Upper lobe of left lung (tissue), 6 donors: ENCODE data around the gene BMPR1B. TPM values are rescaled to one million over a fixed set of nuclear protein-coding genes. Genes with fewer than 3 reads are reported as not detected.

Experiments
- ATAC-seq, 2 donors: fragments of 200-7000 bp; cut with Tn5 transposase; one replicate each; pipeline ENCODE4 v1.9.1; 2022; ENCODE audit warnings: mild to moderate bottlenecking in 2 of 2, moderate library complexity in 2 of 2; ENCODE audit not compliant: low FRiP score in 2 of 2
- DNase-seq, 2 donors: peaks; one replicate each; pipeline ENCODE4 v3.0.0-alpha.2; 2019 to 2020
- H3K27ac ChIP-seq, 4 donors: fragments of 200-600 bp; sonication (generic); one replicate each; pipeline ENCODE4 v1.5.1; 2016 to 2019
- H3K27me3 ChIP-seq, 4 donors: fragments of 200-600 bp; sonication (generic); one replicate each; pipeline ENCODE4 v1.5.1; 2017 to 2019
- H3K36me3 ChIP-seq, 4 donors: fragments of 200-600 bp; sonication (generic); one replicate each; pipeline ENCODE4 v1.5.1; 2016 to 2019
- H3K4me1 ChIP-seq, 4 donors: fragments of 200-600 bp; sonication (generic); one replicate each; pipeline ENCODE4 v1.5.1; 2018 to 2019
- H3K4me3 ChIP-seq, 4 donors: fragments of 200-600 bp; sonication (generic); one replicate each; pipeline ENCODE4 v1.5.1; 2017 to 2019; ENCODE audit warnings: mild to moderate bottlenecking in 2 of 4, moderate library complexity in 1 of 4
- H3K9me3 ChIP-seq, 4 donors: fragments of 200-600 bp; sonication (generic); one replicate each; pipeline ENCODE4 v1.5.1; 2018 to 2019
- CTCF ChIP-seq, 6 experiments: fragments of 450-650 bp in 4 of 6; fragments of 200-600 bp in 2 of 6; sonication (generic) in 2 of 6; IDR thresholded peaks; one replicate each; pipeline ENCODE4 v1.5.1; 2016 to 2019; ENCODE audit warnings: antibody characterized with exemption in 6 of 6
- EP300 ChIP-seq, 4 donors: sonication (generic); formaldehyde crosslinking; IDR thresholded peaks; one replicate each; pipeline ENCODE4 v1.5.1; 2017; ENCODE audit warnings: antibody characterized with exemption in 4 of 4, control low read depth in 2 of 4
- POLR2A ChIP-seq, 4 donors: fragments of 450-650 bp; IDR thresholded peaks; one replicate each; pipeline ENCODE4 v1.5.1; 2016 to 2017; ENCODE audit warnings: antibody characterized with exemption in 4 of 4, mild to moderate bottlenecking in 2 of 4
- POLR2AphosphoS5 ChIP-seq, 2 donors: sonication (generic); formaldehyde crosslinking; IDR thresholded peaks; one replicate each; pipeline ENCODE4 v1.5.1; 2017; ENCODE audit warnings: antibody characterized with exemption in 2 of 2
- WGBS, 2 donors: methylation state at CpG; one replicate each; pipeline ENCODE4 v1.1.5; 2017 to 2018; 5-methylcytosine and 5-hydroxymethylcytosine counted together
- total RNA-seq, 6 donors: library from RNA; depleted of rRNA in 4 of 6; stranded (reverse); fragments of >200 nt in 4 of 6; gene quantifications; one replicate each; pipeline versions ENCODE4 v1.1.0 to v1.2.1, GENCODE V29; 2016 to 2021
- donor health status: DM: no; HTN: no; CAD: no; lungs with moderate emphysema.
- donor health status: DM: no; HTN: yes; CAD: no; lungs with severe emphysema.

The BMPR1B gene
- total RNA-seq, 6 donors from 2014 or later: 0.78 to 7.7 (median 3.5) TPM

- no peak overlapping the region for H3K27ac ChIP-seq
- H3K9me3 ChIP-seq: no peaks in the 10 kb centered on the region
- no peak for TF ChIP-seq POLR2A (IDR thresholded peaks at IDR 0.05)
- TF ChIP-seq CTCF (IDR thresholded peaks at IDR 0.05): no peak
- no peak for TF ChIP-seq EP300 (IDR thresholded peaks at IDR 0.05)
- TF ChIP-seq POLR2AphosphoS5 (IDR thresholded peaks at IDR 0.05): no peak
- no peak overlapping the region for H3K4me3 ChIP-seq
- DNase-seq: no peak
- H3K27me3 ChIP-seq: peaks cover 0 to 7% (median 2%) of the 10 kb centered on the region in 4 donors
- ATAC-seq: no peak
- 63 to 68% methylated on average over 3 of the region's 3 CpGs for WGBS, 2 donors
- no peaks in the 10 kb centered on the region for H3K36me3 ChIP-seq
- H3K4me1 ChIP-seq: peaks cover 0 to 8% (median 3%) of the 10 kb centered on the region in 4 donors
Measured at GRCh38 chr4:94763500-94763899, 5.7 kb downstream of the BMPR1B start.

- Histone ChIP-seq H3K4me1 (peaks cover 0 to 3% (median 0%) of the 10 kb centered on the region in 4 donors), H3K27ac (no peak overlapping the region), H3K36me3 (no peaks in the 10 kb centered on the region), H3K9me3 (no peaks in the 10 kb centered on the region), H3K27me3 (peaks cover 0 to 2% (median 0%) of the 10 kb centered on the region in 4 donors), H3K4me3 (no peak overlapping the region)
- ATAC-seq: no peak
- whole genome bisulfite sequencing, 2 donors: 65% methylated on average over 2 of the region's 2 CpGs
- TF ChIP-seq EP300 (IDR thresholded peaks at IDR 0.05) (no peak), CTCF (IDR thresholded peaks at IDR 0.05) (no peak), POLR2A (IDR thresholded peaks at IDR 0.05) (no peak), POLR2AphosphoS5 (IDR thresholded peaks at IDR 0.05) (no peak)
- no peak for DNase-seq
Measured at GRCh38 chr4:94764069-94764468, 6.3 kb downstream of the BMPR1B start.

GRCh38 chr4:94765174-94765573, 7.4 kb downstream of the BMPR1B start:
- no peaks in the 10 kb centered on the region for H3K4me1 ChIP-seq
- no peaks in the 10 kb centered on the region for H3K36me3 ChIP-seq
- H3K4me3 ChIP-seq: no peak overlapping the region
- no peaks in the 10 kb centered on the region for H3K9me3 ChIP-seq
- 58 to 63% methylated on average over 3 of the region's 3 CpGs for WGBS, 2 donors
- ATAC-seq (no peak), DNase-seq (no peak)
- TF ChIP-seq POLR2A (IDR thresholded peaks at IDR 0.05): no peak
- TF ChIP-seq POLR2AphosphoS5 (IDR thresholded peaks at IDR 0.05): no peak
- no peak for TF ChIP-seq CTCF (IDR thresholded peaks at IDR 0.05)
- no peak for TF ChIP-seq EP300 (IDR thresholded peaks at IDR 0.05)
- no peak overlapping the region for H3K27ac ChIP-seq
- no peaks in the 10 kb centered on the region for H3K27me3 ChIP-seq

GRCh38 chr4:94765648-94766047, 7.9 kb downstream of the BMPR1B start:
- Histone ChIP-seq H3K36me3 (no peaks in the 10 kb centered on the region), H3K4me3 (no peak overlapping the region), H3K27ac (no peak overlapping the region), H3K27me3 (no peaks in the 10 kb centered on the region), H3K9me3 (no peaks in the 10 kb centered on the region), H3K4me1 (no peaks in the 10 kb centered on the region)
- ATAC-seq (no peak), DNase-seq (no peak)
- TF ChIP-seq CTCF (IDR thresholded peaks at IDR 0.05): no peak
- no peak for TF ChIP-seq EP300 (IDR thresholded peaks at IDR 0.05)
- no peak for TF ChIP-seq POLR2AphosphoS5 (IDR thresholded peaks at IDR 0.05)
- no peak for TF ChIP-seq POLR2A (IDR thresholded peaks at IDR 0.05)
- WGBS, 2 donors: 58 to 65% methylated on average over 4 of the region's 4 CpGs

GRCh38 chr4:94766856-94767255, 9.1 kb downstream of the BMPR1B start:
- TF ChIP-seq EP300 (IDR thresholded peaks at IDR 0.05) (no peak), CTCF (IDR thresholded peaks at IDR 0.05) (no peak), POLR2AphosphoS5 (IDR thresholded peaks at IDR 0.05) (no peak), POLR2A (IDR thresholded peaks at IDR 0.05) (no peak)
- H3K27me3 ChIP-seq: no peaks in the 10 kb centered on the region
- 69 to 77% methylated on average over 3 of the region's 3 CpGs for WGBS, 2 donors
- no peak overlapping the region for H3K4me3 ChIP-seq
- DNase-seq (no peak), ATAC-seq (no peak)
- no peaks in the 10 kb centered on the region for H3K9me3 ChIP-seq
- no peak overlapping the region for H3K27ac ChIP-seq
- no peaks in the 10 kb centered on the region for H3K4me1 ChIP-seq
- no peaks in the 10 kb centered on the region for H3K36me3 ChIP-seq
